ENCODE measurements around the gene CHFR. TPM values are rescaled to one million over a fixed set of nuclear protein-coding genes. Genes with fewer than 3 reads are reported as not detected.

CHFR gene
- total RNA-seq, 1 donor from 2014 or later, result 37.1 TPM

GRCh38 chr12:132828706-132829534 is 58.5 kb downstream of the CHFR start, which contains the start of gene GOLGA3:
GOLGA3 (minus strand) TSS chr12:132828869; CDS start chr12:132822128, 6,741 bp downstream.
- intact Hi-C loops (cut with DNase I), result loop anchor here (2.0 to 5.0 kb wide), 2 partner anchors 66 to 78 kb away; no protein-coding TSS in a partner anchor

GRCh38 chr12:132827763-132828703 is 59.4 kb downstream of the CHFR start:
- DNase-seq (ENCODE audit: extremely low spot score in 2 of 2), result no peak
- Histone ChIP-seq H3K4me3 (peak overlapping the region; percentile 87 to 90), H3K4me1 (peaks cover 46% of the 10 kb centered on the region), H3K36me3 (peaks cover 0 to 36% of the 10 kb centered on the region in 2 donors), H3K27ac (peak overlapping the region; percentile 97), H3K9me3 (no peaks in the 10 kb centered on the region), H3K27me3 (no peaks in the 10 kb centered on the region)
- no peak for TF ChIP-seq POLR2AphosphoS5 (IDR thresholded peaks at IDR 0.05; ENCODE audit: insufficient read depth in 1 of 2, low read depth in 1 of 2)
- TF ChIP-seq POLR2A (IDR thresholded peaks at IDR 0.05), result no peak
- no peak for TF ChIP-seq CTCF (IDR thresholded peaks at IDR 0.05)
- intact Hi-C loops (cut with DNase I), result loop anchor here (2.0 to 5.0 kb wide), 2 partner anchors 65 to 79 kb away; no protein-coding TSS in a partner anchor

More at GRCh38 chr12:132828706-132829534, 58.5 kb downstream of the CHFR start, which contains the start of gene GOLGA3:
- H3K4me3 ChIP-seq, result peak within 1 kb of the TSS; percentile 87 to 90
- peaks cover 43% of the 10 kb centered on the region for H3K4me1 ChIP-seq
- H3K27me3 ChIP-seq, result no peaks in the 10 kb centered on the region
- H3K36me3 ChIP-seq, result peaks cover 0 to 36% of the 10 kb centered on the region in 2 donors
- DNase-seq (ENCODE audit: extremely low spot score in 2 of 2), result no peak
- no peaks in the 10 kb centered on the region for H3K9me3 ChIP-seq
- TF ChIP-seq POLR2AphosphoS5 (IDR thresholded peaks at IDR 0.05; ENCODE audit: insufficient read depth in 1 of 2, low read depth in 1 of 2), result peak; percentile 92 to 93
- peak in 1 of 2 donors; percentile 52 for TF ChIP-seq POLR2A (IDR thresholded peaks at IDR 0.05)
- TF ChIP-seq CTCF (IDR thresholded peaks at IDR 0.05), result no peak
- H3K27ac ChIP-seq, result peak within 1 kb of the TSS; percentile 97

- Histone ChIP-seq H3K27ac (no peak overlapping the region), H3K27me3 (no peaks in the 10 kb centered on the region), H3K4me3 (no peak overlapping the region), H3K4me1 (peaks cover 55% of the 10 kb centered on the region), H3K9me3 (no peaks in the 10 kb centered on the region), H3K36me3 (peaks cover 0 to 48% of the 10 kb centered on the region in 2 donors)
- DNase-seq (ENCODE audit: extremely low spot score in 2 of 2), result no peak
- intact Hi-C loops (cut with DNase I), result loop anchor here (5.0 kb wide), 1 partner anchor 81 kb away; no protein-coding TSS in a partner anchor
- TF ChIP-seq POLR2AphosphoS5 (IDR thresholded peaks at IDR 0.05; ENCODE audit: insufficient read depth in 1 of 2, low read depth in 1 of 2) (no peak), POLR2A (IDR thresholded peaks at IDR 0.05) (no peak), CTCF (IDR thresholded peaks at IDR 0.05) (no peak)
Measured at GRCh38 chr12:132825861-132826260, 61.5 kb downstream of the CHFR start.

- Histone ChIP-seq H3K4me3 (no peak overlapping the region), H3K27me3 (no peaks in the 10 kb centered on the region), H3K36me3 (peaks cover 0 to 55% of the 10 kb centered on the region in 2 donors), H3K9me3 (no peaks in the 10 kb centered on the region), H3K27ac (no peak overlapping the region), H3K4me1 (peaks cover 55% of the 10 kb centered on the region)
- TF ChIP-seq POLR2A (IDR thresholded peaks at IDR 0.05) (no peak), CTCF (IDR thresholded peaks at IDR 0.05) (no peak), POLR2AphosphoS5 (IDR thresholded peaks at IDR 0.05; ENCODE audit: insufficient read depth in 1 of 2, low read depth in 1 of 2) (no peak)
- intact Hi-C loops (cut with DNase I), result loop anchor here (5.0 kb wide), 1 partner anchor 82 kb away; no protein-coding TSS in a partner anchor
- DNase-seq (ENCODE audit: extremely low spot score in 2 of 2), result no peak
Measured at GRCh38 chr12:132825089-132825488, 62.3 kb downstream of the CHFR start.

Data from vagina (tissue), 2 donors.